OCI-LY1 (cell line): ENCODE results near the gene SEMA3F.

Source experiments
- H2AFZ ChIP-seq: fragments of 200-600 bp; sonication (generic), shearing (Covaris generic); 2 replicates; pipeline ENCODE4 v1.6.0; 2014; ENCODE audit warnings: antibody characterized with exemption, mild to moderate bottlenecking, low read length
- H3F3A ChIP-seq: fragments of 200-600 bp; sonication (generic), shearing (Covaris generic); 2 replicates; pipeline ENCODE4 v1.6.0; 2014; ENCODE audit warnings: mild to moderate bottlenecking, antibody characterized with exemption, low read length, moderate library complexity; ENCODE audit not compliant: insufficient read depth
- H3K27ac ChIP-seq: fragments of 200-600 bp; sonication (generic); 2 replicates; pipeline ENCODE4 v1.5.1; 2014; ENCODE audit warnings: low read length, mixed run types, mild to moderate bottlenecking, low read depth; ENCODE audit not compliant: poor library complexity, severe bottlenecking
- H3K27me3 ChIP-seq: fragments of 200-600 bp; sonication (generic); 2 replicates; pipeline ENCODE4 v1.6.0; 2014; ENCODE audit warnings: antibody characterized with exemption, mild to moderate bottlenecking, low read length, moderate library complexity; ENCODE audit not compliant: insufficient read depth
- H3K36me3 ChIP-seq: fragments of 200-600 bp; sonication (generic); 2 replicates; pipeline ENCODE4 v1.6.1; 2014; ENCODE audit warnings: mild to moderate bottlenecking, antibody characterized with exemption, low read length, moderate library complexity, mixed read lengths; ENCODE audit not compliant: insufficient read depth
- H3K4me1 ChIP-seq: fragments of 200-600 bp; sonication (generic); 2 replicates; pipeline ENCODE4 v1.5.1; 2014; ENCODE audit warnings: mild to moderate bottlenecking, low read length, moderate library complexity; ENCODE audit not compliant: insufficient read depth, severe bottlenecking
- H3K4me2 ChIP-seq: fragments of 200-600 bp; sonication (generic), shearing (Covaris generic); 2 replicates; pipeline ENCODE4 v1.6.1; 2014; ENCODE audit warnings: low read length
- H3K4me3 ChIP-seq: fragments of 200-600 bp; sonication (generic); 2 replicates; pipeline ENCODE4 v1.5.1; 2014; ENCODE audit warnings: low read length, low read depth, mild to moderate bottlenecking, mixed read lengths; ENCODE audit not compliant: poor library complexity, severe bottlenecking
- H3K79me2 ChIP-seq: fragments of 200-600 bp; shearing (Covaris generic); 2 replicates; pipeline ENCODE4 v1.6.1; 2016; ENCODE audit warnings: mixed run types, low read length, mixed read lengths; ENCODE audit not compliant: insufficient read depth
- H3K9ac ChIP-seq: fragments of 200-600 bp; sonication (generic), shearing (Covaris generic); 2 replicates; pipeline ENCODE4 v1.6.1; 2014; ENCODE audit warnings: mild to moderate bottlenecking, low read length, mixed read lengths
- H3K9me2 ChIP-seq: fragments of 200-600 bp; sonication (generic), shearing (Covaris generic); 2 replicates; pipeline ENCODE4 v1.6.1; 2014; ENCODE audit warnings: low read depth, mild to moderate bottlenecking, low read length, mixed read lengths
- H3K9me3 ChIP-seq: fragments of 200-600 bp; shearing (Covaris generic); 2 replicates; pipeline ENCODE4 v1.6.1; 2014; ENCODE audit warnings: low read length, mixed read lengths
- H4K20me1 ChIP-seq: fragments of 200-600 bp; sonication (generic), shearing (Covaris generic); 2 replicates; pipeline ENCODE4 v1.6.0; 2016; ENCODE audit warnings: mild to moderate bottlenecking, low read length; ENCODE audit not compliant: insufficient read depth
- EZH2 ChIP-seq: fragments of 200-600 bp; sonication (generic), shearing (Covaris generic); IDR thresholded peaks from 2 replicates; pipeline ENCODE4 v1.8.0; 2017; ENCODE audit warnings: borderline replicate concordance, mixed run types, mild to moderate bottlenecking, antibody characterized with exemption, low read length, moderate library complexity, mixed read lengths
- TF ChIP-seq, protein P1 (sequence below): fragments of 200-600 bp; sonication (generic), shearing (Covaris generic); IDR thresholded peaks from 2 replicates; pipeline ENCODE4 v1.5.1; 2017; ENCODE audit warnings: mild to moderate bottlenecking, antibody characterized with exemption, low read length, moderate library complexity, mixed read lengths

Gene SEMA3F

DNA sequence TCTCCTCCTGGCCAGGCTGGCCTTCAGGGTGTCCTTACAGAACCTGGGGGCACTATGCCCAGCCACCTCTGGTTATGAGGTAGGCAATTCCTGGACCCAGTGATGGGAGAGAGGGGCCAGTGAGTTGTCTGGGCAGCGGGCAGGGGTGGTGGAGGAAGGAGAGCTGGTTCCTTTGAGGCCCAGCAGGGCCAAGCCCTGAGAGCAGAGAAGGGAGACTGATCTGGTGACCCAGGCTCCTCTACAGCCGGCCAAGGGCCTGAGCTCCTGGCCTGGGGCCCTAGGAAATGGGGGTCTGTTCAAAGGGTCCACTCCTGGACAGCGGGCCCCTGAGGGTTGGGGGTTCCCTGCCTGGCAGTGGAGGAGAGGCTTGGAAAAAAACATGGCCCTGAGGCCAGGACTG is 57.8 kb downstream of the SEMA3F start:
- Histone ChIP-seq H3K4me3 (no peak overlapping the region), H3K4me2 (no peak overlapping the region), H3K36me3 (no peaks in the 10 kb centered on the region), H3K9me3 (no peaks in the 10 kb centered on the region), H3F3A (no peaks in the 10 kb centered on the region), H2AFZ (no peak overlapping the region), H3K9me2 (no peaks in the 10 kb centered on the region), H3K27ac (no peak overlapping the region), H4K20me1 (no peaks in the 10 kb centered on the region; the same call in 1 of the 2 replicates), H3K4me1 (no peaks in the 10 kb centered on the region), H3K9ac (no peak overlapping the region), H3K79me2 (no peaks in the 10 kb centered on the region), H3K27me3 (peaks cover 11% of the 10 kb centered on the region)
- no peak for TF ChIP-seq EZH2
- TF ChIP-seq, protein P1, sequence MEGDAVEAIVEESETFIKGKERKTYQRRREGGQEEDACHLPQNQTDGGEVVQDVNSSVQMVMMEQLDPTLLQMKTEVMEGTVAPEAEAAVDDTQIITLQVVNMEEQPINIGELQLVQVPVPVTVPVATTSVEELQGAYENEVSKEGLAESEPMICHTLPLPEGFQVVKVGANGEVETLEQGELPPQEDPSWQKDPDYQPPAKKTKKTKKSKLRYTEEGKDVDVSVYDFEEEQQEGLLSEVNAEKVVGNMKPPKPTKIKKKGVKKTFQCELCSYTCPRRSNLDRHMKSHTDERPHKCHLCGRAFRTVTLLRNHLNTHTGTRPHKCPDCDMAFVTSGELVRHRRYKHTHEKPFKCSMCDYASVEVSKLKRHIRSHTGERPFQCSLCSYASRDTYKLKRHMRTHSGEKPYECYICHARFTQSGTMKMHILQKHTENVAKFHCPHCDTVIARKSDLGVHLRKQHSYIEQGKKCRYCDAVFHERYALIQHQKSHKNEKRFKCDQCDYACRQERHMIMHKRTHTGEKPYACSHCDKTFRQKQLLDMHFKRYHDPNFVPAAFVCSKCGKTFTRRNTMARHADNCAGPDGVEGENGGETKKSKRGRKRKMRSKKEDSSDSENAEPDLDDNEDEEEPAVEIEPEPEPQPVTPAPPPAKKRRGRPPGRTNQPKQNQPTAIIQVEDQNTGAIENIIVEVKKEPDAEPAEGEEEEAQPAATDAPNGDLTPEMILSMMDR: no peak

DNA sequence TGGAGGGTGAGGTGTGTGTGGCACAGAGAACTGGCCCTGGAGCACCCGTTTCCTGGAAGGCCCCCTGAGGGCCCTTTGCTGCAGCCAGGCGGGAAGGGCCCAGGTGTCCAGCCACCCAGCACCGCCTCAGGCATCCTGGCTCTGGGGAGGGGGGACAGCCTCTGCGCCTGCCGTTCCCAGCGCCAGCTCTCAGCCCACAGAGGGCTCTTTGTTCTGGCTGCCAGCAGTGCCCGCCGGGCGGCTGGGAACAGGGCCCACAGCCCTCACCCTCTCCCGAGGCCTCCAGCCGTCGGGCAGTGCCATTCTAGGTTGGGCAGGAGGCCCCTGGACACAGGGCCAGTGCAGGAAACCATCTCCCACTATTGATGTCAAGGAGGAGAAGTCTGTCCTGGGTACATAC is 58.2 kb downstream of the SEMA3F start:
- Histone ChIP-seq H3K27ac (no peak overlapping the region), H3K36me3 (no peaks in the 10 kb centered on the region), H4K20me1 (no peaks in the 10 kb centered on the region; the same call in 1 of the 2 replicates), H3K4me2 (no peak overlapping the region), H3F3A (no peaks in the 10 kb centered on the region), H2AFZ (no peak overlapping the region), H3K27me3 (peaks cover 14% of the 10 kb centered on the region), H3K9ac (no peak overlapping the region), H3K79me2 (no peaks in the 10 kb centered on the region), H3K9me3 (no peaks in the 10 kb centered on the region), H3K4me1 (no peaks in the 10 kb centered on the region), H3K9me2 (no peaks in the 10 kb centered on the region), H3K4me3 (no peak overlapping the region)
- TF ChIP-seq, protein P1: no peak
- TF ChIP-seq EZH2: no peak

DNA sequence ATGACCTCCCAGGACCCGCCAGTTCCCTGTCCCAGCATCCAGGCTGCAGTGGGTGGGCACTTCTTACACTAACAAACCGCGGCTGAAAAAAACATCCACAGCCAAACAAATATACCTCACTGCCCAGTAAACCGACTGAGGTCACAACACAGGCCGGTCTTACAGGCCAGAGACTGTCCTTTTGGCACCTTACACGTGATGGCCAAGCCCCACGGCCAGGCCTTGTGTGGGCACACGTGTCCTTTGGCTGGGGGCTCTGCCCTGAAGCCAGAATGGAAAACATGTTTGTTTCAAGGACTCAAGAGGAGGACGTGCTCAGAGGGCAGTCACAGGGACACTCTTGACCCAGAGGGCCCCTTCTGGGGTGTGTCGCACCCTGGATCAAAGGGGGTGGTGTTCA is 59.7 kb downstream of the SEMA3F start:
- Histone ChIP-seq H3K27ac (no peak overlapping the region), H3F3A (no peaks in the 10 kb centered on the region), H3K9me3 (no peaks in the 10 kb centered on the region), H3K4me1 (no peaks in the 10 kb centered on the region), H3K4me3 (no peak overlapping the region), H3K27me3 (peaks cover 14% of the 10 kb centered on the region; the same call in 1 of the 2 replicates), H2AFZ (no peak overlapping the region), H3K4me2 (no peak overlapping the region), H3K9me2 (no peaks in the 10 kb centered on the region), H3K79me2 (no peaks in the 10 kb centered on the region), H3K9ac (no peak overlapping the region), H4K20me1 (no peaks in the 10 kb centered on the region; the same call in 1 of the 2 replicates), H3K36me3 (no peaks in the 10 kb centered on the region)
- no peak for TF ChIP-seq EZH2
- TF ChIP-seq, protein P1: no peak
